Lung (tissue), 12 donors: ENCODE results near the gene ISLR. TPM values are rescaled to one million over a fixed set of nuclear protein-coding genes. Genes with fewer than 3 reads are reported as not detected.

Experiments
- ATAC-seq: fragments of 200-7000 bp; cut with Tn5 transposase; one replicate; pipeline ENCODE4 v1.9.1; 2020; ENCODE audit warnings: moderate number of reproducible peaks; ENCODE audit not compliant: insufficient read depth, low FRiP score
- DNase-seq, 3 donors: peaks; one replicate each; pipeline ENCODE4 v3.0.0-alpha.2; 2013 to 2017
- H3K27ac ChIP-seq, 2 donors: one replicate each; pipeline ENCODE4 v1.5.1; 2013; ENCODE audit warnings: mild to moderate bottlenecking in 2 of 2, moderate library complexity in 2 of 2, control low read depth in 1 of 2, inconsistent platforms in 1 of 2, low read depth in 1 of 2, low read length in 1 of 2
- H3K27me3 ChIP-seq, 3 donors: one replicate each; pipeline ENCODE4 v1.5.1; 2013; ENCODE audit warnings: low read length in 2 of 3; ENCODE audit not compliant: control insufficient read depth in 3 of 3, insufficient read depth in 3 of 3
- H3K36me3 ChIP-seq, 4 donors: one replicate each; pipeline ENCODE4 v1.5.1; 2013; ENCODE audit warnings: low read length in 4 of 4, mild to moderate bottlenecking in 1 of 4, moderate library complexity in 1 of 4; ENCODE audit not compliant: control insufficient read depth in 4 of 4, insufficient read depth in 4 of 4
- H3K4me1 ChIP-seq, 5 donors: one replicate each; pipeline ENCODE4 v1.5.1; 2013; ENCODE audit warnings: low read length in 5 of 5, mild to moderate bottlenecking in 2 of 5, moderate library complexity in 1 of 5; ENCODE audit not compliant: control insufficient read depth in 5 of 5, insufficient read depth in 5 of 5
- H3K4me3 ChIP-seq: one replicate; pipeline ENCODE4 v1.5.1; 2013; ENCODE audit warnings: mild to moderate bottlenecking, control low read depth, moderate library complexity
- H3K9ac ChIP-seq, 2 donors: one replicate each; pipeline ENCODE4 v1.5.1; 2013; ENCODE audit warnings: low read length in 2 of 2, control low read depth in 1 of 2; ENCODE audit not compliant: insufficient read depth in 1 of 2
- H3K9me3 ChIP-seq, 4 donors: one replicate each; pipeline ENCODE4 v1.5.1; 2013; ENCODE audit warnings: low read length in 3 of 4, mild to moderate bottlenecking in 1 of 4, moderate library complexity in 1 of 4; ENCODE audit not compliant: control insufficient read depth in 4 of 4, insufficient read depth in 3 of 4
- WGBS, 2 donors: extraction: QIAGEN DNeasy Blood & Tissue Kit; methylation state at CpG; one replicate each; pipeline ENCODE4 v1.1.7; 2013; 5-methylcytosine and 5-hydroxymethylcytosine counted together
- polyA plus RNA-seq, 2 donors: library from polyadenylated mRNA; stranded (reverse); fragments of 200-250 nt; gene quantifications; one replicate each; pipeline ENCODE4 v1.2.1, GENCODE V29; 2013
- total RNA-seq, 2 donors: library from RNA; depleted of rRNA in 1 of 2; stranded (reverse); fragments of >200 nt in 1 of 2; gene quantifications; one replicate each; pipeline ENCODE4 v1.2.1, GENCODE V29; 2014 to 2021
- TF ChIP-seq, protein P1 (sequence below): IDR thresholded peaks from 2 replicates; pipeline ENCODE4 v1.5.1; 2012; ENCODE audit warnings: mild to moderate bottlenecking; ENCODE audit errors: control extremely low read depth, extremely low read depth
- donor health status: control.
- donor health status: control.
- donor health status: Bipolar disorder and iron deficiency.
- donor health status: healthy.
- donor health status: DM: yes; HTN: yes; CAD: no.

ISLR gene
- total and polyA plus RNA-seq, 4 donors = 2.8 to 30.4 (median 14.2) TPM

DNA sequence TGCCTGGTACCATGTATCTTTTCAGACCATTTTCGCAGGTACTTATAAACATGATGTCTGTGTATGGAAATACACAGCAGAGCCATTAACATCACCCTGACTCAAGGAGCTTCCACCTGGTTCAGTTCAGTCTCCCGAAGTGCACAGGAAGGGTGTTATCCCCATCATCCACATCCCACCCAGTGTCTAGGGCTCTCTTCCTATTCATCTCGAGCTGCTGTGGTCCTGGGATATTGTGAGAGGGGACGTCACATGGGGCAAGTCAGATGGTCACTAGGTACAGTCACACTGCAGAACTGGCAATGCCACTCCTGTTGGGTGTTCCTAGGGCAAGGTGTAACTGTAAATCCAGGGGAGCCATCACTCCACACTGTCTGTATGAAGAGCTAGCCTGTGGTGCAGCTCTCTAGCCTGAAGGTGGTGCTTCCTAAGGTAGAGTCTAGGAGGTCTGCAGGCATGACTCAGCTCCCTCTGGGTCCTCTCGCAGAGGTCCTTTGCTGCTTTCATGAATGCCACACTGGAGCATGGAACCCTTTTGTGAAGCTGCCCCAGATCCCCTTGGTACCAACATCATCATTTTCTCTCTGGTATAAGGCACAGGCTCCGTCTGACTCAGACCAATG lies 29.2 kb upstream of the ISLR start:
- H3K27me3 ChIP-seq = peaks cover 0 to 17% (median 0%) of the 10 kb centered on the region in 3 donors
- TF ChIP-seq, protein P1, sequence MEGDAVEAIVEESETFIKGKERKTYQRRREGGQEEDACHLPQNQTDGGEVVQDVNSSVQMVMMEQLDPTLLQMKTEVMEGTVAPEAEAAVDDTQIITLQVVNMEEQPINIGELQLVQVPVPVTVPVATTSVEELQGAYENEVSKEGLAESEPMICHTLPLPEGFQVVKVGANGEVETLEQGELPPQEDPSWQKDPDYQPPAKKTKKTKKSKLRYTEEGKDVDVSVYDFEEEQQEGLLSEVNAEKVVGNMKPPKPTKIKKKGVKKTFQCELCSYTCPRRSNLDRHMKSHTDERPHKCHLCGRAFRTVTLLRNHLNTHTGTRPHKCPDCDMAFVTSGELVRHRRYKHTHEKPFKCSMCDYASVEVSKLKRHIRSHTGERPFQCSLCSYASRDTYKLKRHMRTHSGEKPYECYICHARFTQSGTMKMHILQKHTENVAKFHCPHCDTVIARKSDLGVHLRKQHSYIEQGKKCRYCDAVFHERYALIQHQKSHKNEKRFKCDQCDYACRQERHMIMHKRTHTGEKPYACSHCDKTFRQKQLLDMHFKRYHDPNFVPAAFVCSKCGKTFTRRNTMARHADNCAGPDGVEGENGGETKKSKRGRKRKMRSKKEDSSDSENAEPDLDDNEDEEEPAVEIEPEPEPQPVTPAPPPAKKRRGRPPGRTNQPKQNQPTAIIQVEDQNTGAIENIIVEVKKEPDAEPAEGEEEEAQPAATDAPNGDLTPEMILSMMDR = no peak
- no peak overlapping the region for H3K27ac ChIP-seq
- WGBS, 2 donors = 80 to 86% methylated on average over 6 of the region's 6 CpGs
- no peak overlapping the region for H3K9ac ChIP-seq
- ATAC-seq = no peak
- no peak for DNase-seq
- H3K36me3 ChIP-seq = no peaks in the 10 kb centered on the region
- H3K9me3 ChIP-seq = peaks cover 0 to 4% (median 1%) of the 10 kb centered on the region in 4 donors
- no peak overlapping the region for H3K4me3 ChIP-seq
- H3K4me1 ChIP-seq = no peaks in the 10 kb centered on the region

DNA sequence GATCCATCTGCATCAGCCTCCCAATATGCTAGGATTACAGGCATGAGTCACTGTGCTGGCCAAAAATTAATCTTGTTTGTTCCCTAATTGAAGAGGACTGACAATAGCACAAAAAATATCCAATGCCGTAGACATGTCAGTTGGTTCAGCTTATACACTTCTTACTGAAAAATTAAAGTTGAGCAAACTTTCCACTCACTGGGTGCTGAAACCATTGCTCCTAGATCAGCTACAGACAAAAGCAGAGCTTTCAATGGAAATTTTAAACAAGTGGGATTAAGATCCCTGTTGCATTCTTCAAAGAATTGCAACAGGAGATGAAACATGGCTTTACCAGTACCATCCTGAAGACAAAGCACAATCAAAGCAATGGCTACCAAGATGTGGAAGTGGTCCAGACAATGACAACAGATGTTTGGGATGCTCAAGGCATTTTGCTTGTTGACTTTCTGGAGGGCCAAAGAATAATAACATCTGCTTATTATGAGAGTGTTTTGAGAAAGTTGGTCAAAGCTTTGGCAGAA lies 27.2 kb upstream of the ISLR start:
- no peaks in the 10 kb centered on the region for H3K4me1 ChIP-seq
- TF ChIP-seq, protein P1 = no peak
- ATAC-seq (no peak), DNase-seq (no peak)
- peaks cover 0 to 4% (median 1%) of the 10 kb centered on the region in 4 donors for H3K9me3 ChIP-seq
- no peak overlapping the region for H3K4me3 ChIP-seq
- H3K27ac ChIP-seq = no peak overlapping the region
- peaks cover 0 to 7% (median 0%) of the 10 kb centered on the region in 3 donors for H3K27me3 ChIP-seq
- no peak overlapping the region for H3K9ac ChIP-seq
- no peaks in the 10 kb centered on the region for H3K36me3 ChIP-seq
- WGBS, 2 donors = 93 to 95% methylated on average over 1 of the region's 1 CpG

DNA sequence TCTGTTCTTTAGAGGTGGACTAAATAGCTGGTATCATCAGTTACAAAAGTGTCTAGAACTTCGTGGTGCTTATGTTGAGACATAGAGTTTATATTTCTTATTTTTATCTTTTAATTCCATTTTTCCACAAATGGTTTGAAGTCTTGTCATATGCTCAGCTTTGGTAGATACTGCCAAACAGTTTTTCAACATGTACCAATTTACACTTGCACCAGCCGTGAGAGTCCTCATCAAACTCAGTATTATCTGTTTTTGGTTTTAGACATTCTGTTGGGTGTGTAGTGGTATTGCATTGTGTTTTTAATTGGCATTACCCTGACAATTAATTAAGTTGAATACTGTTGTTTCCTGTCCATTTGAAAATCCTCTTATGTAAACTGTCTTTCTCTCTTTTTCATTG lies 26.5 kb upstream of the ISLR start:
- DNase-seq (no peak), ATAC-seq (no peak)
- Histone ChIP-seq H3K27ac (no peak overlapping the region), H3K9me3 (peaks cover 0 to 4% (median 1%) of the 10 kb centered on the region in 4 donors), H3K4me1 (no peaks in the 10 kb centered on the region), H3K27me3 (peaks cover 0 to 7% (median 0%) of the 10 kb centered on the region in 3 donors), H3K36me3 (no peaks in the 10 kb centered on the region), H3K9ac (no peak overlapping the region), H3K4me3 (no peak overlapping the region)
- WGBS, 2 donors = 61 to 77% methylated on average over 2 of the region's 2 CpGs
- TF ChIP-seq, protein P1 = no peak
